Measurements from ENCODE around the gene PCSK1N. TPM values are rescaled to one million over a fixed set of nuclear protein-coding genes. Genes with fewer than 3 reads are reported as not detected.
"Not testable (repeated sequence)": the region's sequence is repeated elsewhere in the genome, so short reads cannot be mapped to it uniquely, and the experiment has no call there.

Gene PCSK1N
- total RNA-seq, 2 donors from 2014 or later: 8.8 to 21.4 TPM

GRCh38 chrX:48826135-48826875 is 9.1 kb downstream of the PCSK1N start, which contains the start of gene ERAS:
Gene ERAS, plus strand, starts transcription at chrX:48826513. Its CDS starts 2,611 bp downstream, at chrX:48829124.
- DNase-seq (no peak), ATAC-seq (no peak)
- intact Hi-C loops (cut with DNase I, micrococcal nuclease): no loop called here

DNA sequence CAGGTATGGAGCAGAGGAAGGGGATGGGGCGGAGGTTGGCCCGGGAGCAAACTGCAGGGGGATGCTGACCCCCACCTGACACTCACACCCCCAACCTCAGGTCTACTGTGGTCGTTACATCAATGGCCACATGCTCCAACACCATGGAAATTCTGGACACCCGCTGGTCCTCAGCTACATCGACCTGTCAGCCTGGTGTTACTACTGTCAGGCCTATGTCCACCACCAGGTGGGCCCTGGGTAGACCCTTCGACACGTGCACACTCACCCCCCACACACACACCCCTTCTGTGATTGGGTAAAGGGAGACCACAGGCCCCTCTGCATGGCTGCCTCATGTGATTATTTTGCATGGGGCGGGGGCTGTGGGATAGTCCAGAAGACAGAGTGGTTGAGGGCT is 11.3 kb downstream of the PCSK1N start:
- intact Hi-C loops (cut with DNase I, micrococcal nuclease): no loop called here
- ATAC-seq (no peak), DNase-seq (no peak)

- no peak for DNase-seq
- ATAC-seq: no peak
- intact Hi-C loops (cut with DNase I, micrococcal nuclease): no loop called here
These were observed 12.4 kb downstream of the PCSK1N start for GRCh38 chrX:48823053-48823452.

DNA sequence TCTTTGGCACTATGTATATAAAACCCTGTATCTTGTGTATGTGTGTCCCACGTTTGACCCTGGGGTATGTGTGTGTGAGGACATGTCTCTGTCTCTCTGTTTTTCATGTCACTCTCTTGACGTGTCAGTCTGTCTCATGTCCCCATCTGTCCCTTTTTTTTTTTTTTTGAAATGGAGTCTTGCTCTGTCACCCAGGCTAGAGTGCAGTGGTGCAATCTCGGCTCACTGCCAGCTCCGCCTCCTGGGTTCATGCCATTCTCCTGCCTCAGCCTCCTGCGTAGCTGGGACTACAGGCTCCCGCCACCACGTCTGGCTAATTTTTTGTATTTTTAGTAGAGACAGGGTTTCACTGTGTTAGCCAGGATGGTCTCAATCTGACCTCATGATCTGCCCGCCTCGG is 16.0 kb downstream of the PCSK1N start:
- intact Hi-C loops (cut with DNase I, micrococcal nuclease); DNase-seq; ATAC-seq: not testable (repeated sequence)

- DNase-seq: no peak
- no peak for ATAC-seq
- intact Hi-C loops (cut with DNase I, micrococcal nuclease): no loop called here
These were observed 16.5 kb downstream of the PCSK1N start for GRCh38 chrX:48818866-48819265.

DNA sequence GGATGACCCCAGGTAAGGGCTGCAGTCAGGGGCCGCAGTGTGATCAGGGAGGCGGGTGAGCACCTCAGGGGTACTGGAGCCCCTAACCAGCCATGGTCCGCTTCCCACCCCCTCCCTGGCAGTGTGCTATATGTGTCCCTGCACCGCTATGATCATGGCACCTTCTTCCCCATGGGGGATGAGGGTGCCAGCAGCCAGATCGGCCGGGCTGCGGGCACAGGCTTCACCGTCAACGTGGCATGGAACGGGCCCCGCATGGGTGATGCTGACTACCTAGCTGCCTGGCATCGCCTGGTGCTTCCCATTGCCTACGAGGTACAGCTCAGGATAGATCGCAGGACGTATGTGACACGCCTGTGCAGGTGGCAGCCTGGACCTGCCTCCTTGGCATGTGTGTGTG is 17.3 kb downstream of the PCSK1N start:
- no peak for ATAC-seq
- intact Hi-C loops (cut with DNase I, micrococcal nuclease): no loop called here
- DNase-seq: no peak

- ATAC-seq: no peak
- intact Hi-C loops (cut with DNase I, micrococcal nuclease): no loop called here
- DNase-seq: no peak
These were observed 19.2 kb downstream of the PCSK1N start for GRCh38 chrX:48816014-48816810.

DNA sequence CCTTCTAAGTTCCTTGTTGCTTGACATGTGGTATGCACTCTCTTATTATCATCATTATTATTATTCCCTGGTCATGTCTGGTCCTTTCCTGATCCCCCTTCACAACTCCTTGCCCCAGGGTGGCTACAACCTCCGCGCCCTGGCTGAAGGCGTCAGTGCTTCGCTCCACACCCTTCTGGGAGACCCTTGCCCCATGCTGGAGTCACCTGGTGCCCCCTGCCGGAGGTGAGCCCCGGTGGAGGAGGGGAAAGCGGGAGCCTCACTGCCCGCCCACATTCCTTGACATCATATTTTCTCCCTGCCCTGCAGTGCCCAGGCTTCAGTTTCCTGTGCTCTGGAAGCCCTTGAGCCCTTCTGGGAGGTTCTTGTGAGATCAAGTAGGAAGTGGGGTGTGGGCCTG is 20.1 kb downstream of the PCSK1N start:
- no peak for ATAC-seq
- intact Hi-C loops (cut with DNase I, micrococcal nuclease): no loop called here
- DNase-seq: no peak

GRCh38 chrX:48814722-48815121 is 20.7 kb downstream of the PCSK1N start:
- DNase-seq (no peak), ATAC-seq (no peak)
- intact Hi-C loops (cut with DNase I, micrococcal nuclease): no loop called here

- ATAC-seq: no peak
- DNase-seq: no peak
- intact Hi-C loops (cut with DNase I, micrococcal nuclease): no loop called here
These were observed 21.8 kb downstream of the PCSK1N start for GRCh38 chrX:48813644-48814043.

- ATAC-seq (no peak), DNase-seq (no peak)
- intact Hi-C loops (cut with DNase I, micrococcal nuclease): no loop called here
These were observed 29.3 kb downstream of the PCSK1N start for GRCh38 chrX:48806081-48806480.

- intact Hi-C loops (cut with DNase I, micrococcal nuclease): no loop called here
- no peak for DNase-seq
- ATAC-seq: no peak
These were observed 32.6 kb downstream of the PCSK1N start for GRCh38 chrX:48802905-48803200.

GRCh38 chrX:48802089-48802904 is 33.1 kb downstream of the PCSK1N start:
- DNase-seq (peak; percentile 90), ATAC-seq (peak; percentile 70)
- intact Hi-C loops (cut with DNase I, micrococcal nuclease): no loop called here

- peak; percentile 86 for ATAC-seq
- intact Hi-C loops (cut with DNase I, micrococcal nuclease): no loop called here
These were observed 33.9 kb downstream of the PCSK1N start, which contains the start of gene HDAC6 for GRCh38 chrX:48801280-48802088. Gene HDAC6, plus strand, starts transcription at chrX:48802067. Its CDS starts 626 bp downstream, at chrX:48802693.

GRCh38 chrX:48800574-48801279 is 34.7 kb downstream of the PCSK1N start:
- no peak for DNase-seq

More at GRCh38 chrX:48801280-48802088, 33.9 kb downstream of the PCSK1N start, which contains the start of gene HDAC6:
- peak; percentile 94 to 97 for DNase-seq

DNA sequence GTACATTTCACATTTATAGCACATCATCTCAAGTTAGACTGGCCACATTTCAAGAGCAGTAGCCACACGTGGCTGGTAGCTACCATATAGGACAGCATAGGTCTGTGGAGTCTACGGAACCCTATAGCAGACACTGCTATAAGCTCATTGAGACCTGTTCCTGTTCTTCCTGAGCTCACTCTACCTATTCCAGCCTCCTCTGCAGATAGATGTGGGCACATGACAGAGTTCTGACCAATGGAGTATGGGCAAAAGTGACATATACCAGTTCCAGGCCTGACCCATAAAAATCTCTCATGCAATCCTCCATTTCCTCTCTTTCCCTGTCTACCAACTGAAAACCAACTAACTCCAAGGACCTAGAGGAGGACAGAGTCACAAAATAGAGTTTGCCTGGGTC is 37.1 kb downstream of the PCSK1N start:
- no peak for ATAC-seq
- intact Hi-C loops (cut with DNase I, micrococcal nuclease): no loop called here

More at GRCh38 chrX:48800574-48801279, 34.7 kb downstream of the PCSK1N start:
- no peak for ATAC-seq
- intact Hi-C loops (cut with DNase I, micrococcal nuclease): no loop called here

DNA sequence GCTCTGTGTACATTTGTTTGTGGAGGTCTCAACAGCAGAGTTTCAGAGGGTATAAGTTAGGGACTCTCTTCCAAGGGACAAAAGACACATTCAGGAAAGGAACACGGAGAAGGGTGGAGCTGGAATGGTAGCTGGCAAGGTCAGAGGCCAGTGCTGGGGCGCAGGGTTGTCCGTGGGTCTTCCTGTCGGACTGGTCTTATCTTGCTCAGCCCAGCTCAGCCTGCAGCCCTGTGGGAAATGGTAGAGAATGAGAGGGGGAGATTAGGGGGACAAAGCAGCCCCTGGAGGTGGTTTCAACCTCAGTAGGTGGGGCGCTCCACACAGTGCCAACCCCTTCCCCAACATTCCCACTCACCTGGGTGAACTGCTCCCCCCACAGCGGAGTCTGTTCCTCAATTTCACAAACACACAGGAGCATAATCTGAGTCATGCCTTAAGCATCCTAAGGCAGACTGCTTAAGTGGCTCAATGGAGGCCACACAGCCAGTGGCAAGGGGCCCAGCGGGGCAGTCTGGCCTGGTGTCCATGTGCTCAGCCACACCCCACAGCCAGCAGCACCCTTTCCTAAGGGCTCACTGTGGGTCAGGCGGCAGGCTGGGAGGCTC is 40.4 kb downstream of the PCSK1N start:
- DNase-seq (no peak), ATAC-seq (no peak)
- intact Hi-C loops (cut with DNase I, micrococcal nuclease): no loop called here

More for the DNA sequence above, 37.1 kb downstream of the PCSK1N start:
- no peak for DNase-seq
